Inferior parietal cortex (tissue), 1 donor: Measurements from ENCODE around the gene SLC39A10.
"Not testable (repeated sequence)": the region's sequence is repeated elsewhere in the genome, so short reads cannot be mapped to it uniquely, and the experiment has no call there.

ENCODE experiments used
- DNase-seq: peaks from one replicate; pipeline ENCODE4 v3.0.0-alpha.2; 2016; ENCODE audit errors: extremely low spot score

SLC39A10 gene

DNA sequence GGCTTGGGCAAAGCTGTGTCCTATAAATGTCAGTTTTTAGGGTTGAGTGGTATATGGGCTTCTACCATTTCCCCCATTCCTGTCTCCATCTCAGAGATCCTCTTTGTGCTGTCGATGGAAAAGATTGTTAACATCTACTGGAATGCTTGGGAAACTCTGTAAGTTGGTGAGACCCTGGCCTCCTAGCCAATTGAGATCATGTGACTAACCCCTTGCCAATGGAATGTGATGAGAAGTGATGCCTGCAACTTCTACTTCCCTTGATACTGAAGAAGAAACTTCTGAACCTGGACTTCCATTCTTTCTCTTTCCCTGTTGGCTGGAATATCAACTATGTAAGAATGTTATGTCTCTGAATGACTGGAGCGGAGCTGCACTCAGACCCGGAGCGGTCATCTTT is 14.5 kb downstream of the SLC39A10 start:
- DNase-seq, result no peak

DNA sequence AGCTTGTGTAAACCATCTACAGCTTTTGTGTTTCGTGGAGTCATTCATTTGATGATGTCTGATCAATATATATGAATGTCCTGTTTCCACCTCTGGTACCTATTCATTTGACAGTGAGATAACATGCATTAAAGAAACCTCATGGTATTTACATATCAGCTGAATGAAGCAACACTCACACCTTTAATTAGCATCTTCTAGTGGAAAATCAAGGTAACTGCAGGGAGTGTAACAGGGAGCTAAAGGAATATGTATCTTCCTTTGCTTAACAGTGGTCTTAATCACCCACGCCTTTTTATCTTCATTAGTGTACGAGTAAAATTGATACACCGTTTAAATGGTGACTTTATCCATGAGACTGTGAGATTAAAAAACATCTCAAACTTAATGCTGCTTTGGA is 15.6 kb downstream of the SLC39A10 start:
- no peak for DNase-seq

DNA sequence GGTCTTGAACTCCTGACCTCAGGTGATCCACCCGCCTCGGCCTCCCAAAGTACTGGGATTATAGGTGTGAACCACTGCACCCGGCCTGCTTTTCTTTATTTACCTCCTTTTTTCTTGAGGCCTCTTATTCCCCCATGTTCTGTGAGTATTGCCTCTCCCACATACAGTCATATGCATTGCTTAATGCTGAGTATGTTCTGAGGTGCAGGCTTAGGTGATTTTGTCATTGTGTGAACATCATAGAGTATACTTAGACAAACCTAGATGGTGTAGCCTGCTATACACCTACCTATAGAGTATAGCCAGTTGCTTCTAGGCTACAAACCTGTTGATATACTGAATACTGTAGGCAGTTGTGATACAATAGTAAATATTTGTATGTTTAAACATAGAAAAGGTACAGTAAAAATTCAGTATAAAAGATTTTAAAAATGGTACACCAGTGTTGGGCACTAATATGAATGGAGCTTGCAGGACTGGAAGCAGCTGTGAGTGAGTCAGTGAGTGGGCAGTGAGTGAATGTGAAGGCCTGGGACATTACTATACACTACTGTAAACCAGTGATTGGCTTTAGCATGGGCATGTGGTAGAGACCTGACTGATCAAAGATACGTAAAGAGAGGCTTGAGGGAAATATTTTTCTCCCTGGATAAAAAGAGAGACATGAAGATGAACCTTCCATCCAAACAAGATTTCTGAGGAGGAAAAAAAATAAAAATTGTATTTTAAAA is 17.6 kb downstream of the SLC39A10 start:
- no peak for DNase-seq

DNA sequence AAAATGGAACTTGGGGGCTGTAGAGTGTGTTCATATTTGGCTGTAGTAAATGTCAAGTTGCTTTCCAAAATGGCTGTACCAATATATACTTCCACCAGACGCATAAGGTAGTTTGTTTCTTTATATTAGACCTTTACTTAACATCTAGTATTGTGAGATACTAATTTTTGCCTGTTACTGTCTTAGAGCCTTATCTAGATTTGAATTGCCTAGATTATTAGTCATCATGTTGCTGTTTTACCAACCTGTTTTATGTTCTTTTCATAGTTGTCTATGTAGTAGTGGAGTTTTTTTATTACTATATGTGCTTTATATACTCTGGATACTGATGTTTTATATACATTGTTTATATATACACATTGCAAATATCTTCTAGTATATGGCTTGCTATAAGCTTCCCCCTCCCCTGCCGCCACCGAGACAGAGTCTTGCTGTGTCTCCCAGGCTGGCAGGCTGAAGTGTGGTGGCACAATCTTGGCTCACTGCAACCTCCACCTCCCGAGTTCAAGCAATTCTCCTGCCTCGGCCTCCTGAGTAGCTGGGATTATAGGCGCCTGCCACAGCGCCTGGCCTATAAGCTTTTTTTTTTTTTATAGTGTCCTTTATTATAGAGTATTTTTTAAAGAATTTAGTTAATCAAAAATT is 18.9 kb downstream of the SLC39A10 start:
- DNase-seq, result no peak

DNA sequence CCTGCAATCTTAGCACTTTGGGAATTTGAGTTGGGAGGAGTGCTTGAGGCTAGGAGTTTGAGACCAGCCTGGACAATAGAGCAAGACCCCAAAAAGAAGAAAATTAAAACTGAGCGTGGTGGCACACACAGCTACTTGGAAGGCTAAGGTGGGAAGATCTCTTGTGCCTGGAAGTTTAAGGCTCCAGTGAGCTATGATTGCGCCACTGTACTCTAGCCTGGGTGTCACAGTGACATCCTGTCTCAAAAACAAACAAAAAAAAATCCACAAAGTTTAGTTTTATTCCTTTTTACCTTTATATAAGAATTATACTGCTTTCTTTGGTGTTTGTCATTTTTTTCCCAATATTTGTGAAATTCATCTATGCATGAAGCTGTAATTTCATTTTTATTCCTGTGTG is 20.3 kb downstream of the SLC39A10 start:
- no peak for DNase-seq

DNA sequence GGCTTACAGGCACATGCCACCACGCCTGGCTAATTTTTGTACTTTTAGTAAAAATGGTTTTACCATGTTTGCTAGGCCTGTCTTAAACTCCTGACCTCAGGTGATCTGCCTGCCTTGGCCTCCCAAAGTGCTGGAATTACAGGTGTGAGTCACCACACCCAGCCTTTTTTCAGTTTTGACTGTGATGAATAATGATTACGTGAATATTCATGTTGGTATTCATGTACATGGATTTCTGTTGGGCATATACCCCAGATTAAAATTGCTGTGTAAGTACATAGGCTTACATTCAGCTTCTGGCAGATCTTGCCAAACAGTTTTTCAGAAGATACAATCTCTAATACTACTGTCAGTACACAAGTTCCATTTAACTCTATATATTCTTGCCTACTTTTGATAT is 20.9 kb downstream of the SLC39A10 start:
- no peak for DNase-seq

DNA sequence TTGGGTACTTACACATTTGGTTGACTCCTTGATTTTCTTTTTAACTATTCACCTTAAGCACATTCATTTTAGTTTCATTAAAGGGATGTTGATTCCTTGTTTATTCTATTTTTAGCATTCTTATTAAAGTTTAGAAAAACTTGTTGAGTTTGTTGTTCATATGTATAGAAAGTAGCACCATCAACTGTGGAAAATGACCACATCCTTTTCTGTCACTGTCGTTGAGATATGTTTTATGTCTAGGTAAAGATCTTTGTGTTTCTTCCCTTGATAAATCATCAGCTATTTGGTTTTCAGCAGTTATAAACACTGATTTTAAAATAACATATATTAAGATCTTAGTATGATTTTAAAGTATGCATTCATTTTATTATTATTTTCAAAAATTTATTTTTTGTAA is 25.1 kb downstream of the SLC39A10 start:
- DNase-seq, result no peak

DNA sequence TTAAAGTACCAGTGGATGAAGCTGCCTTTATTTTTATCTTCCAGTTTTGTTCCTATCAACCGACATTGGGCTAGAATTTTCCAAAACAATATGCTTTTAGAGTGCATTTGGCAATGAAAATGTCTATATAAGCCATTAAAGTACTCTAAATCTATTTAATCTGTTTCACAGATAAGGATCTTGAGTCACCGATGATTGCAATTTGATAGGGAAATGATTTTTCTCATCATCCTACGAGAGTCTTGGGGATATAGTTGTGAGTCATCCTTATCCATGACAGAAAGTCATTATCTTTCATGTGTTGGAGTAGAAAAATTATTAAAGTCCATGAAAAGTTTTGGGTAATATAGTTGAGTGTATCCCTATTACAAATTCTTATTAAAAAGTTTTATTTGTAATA is 26.1 kb downstream of the SLC39A10 start:
- no peak for DNase-seq

DNA sequence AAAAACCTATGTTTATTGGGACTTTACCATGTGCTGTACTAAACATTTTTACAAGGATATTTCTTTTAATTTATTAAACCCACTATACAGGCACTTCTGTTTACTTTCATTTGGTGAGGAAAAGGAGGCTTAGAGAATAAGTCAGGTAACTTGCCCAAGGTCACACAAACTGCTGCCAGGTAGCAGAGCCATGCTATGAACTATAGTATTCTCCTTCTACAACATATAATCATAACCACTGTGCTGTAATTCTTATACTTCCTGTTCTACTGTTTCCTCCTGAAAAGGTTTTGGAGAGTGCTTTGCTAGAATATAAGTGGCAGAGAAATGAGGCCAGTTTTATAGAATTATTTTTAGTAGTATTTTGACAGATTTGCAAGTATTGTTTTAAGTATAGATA is 29.5 kb downstream of the SLC39A10 start:
- no peak for DNase-seq

DNA sequence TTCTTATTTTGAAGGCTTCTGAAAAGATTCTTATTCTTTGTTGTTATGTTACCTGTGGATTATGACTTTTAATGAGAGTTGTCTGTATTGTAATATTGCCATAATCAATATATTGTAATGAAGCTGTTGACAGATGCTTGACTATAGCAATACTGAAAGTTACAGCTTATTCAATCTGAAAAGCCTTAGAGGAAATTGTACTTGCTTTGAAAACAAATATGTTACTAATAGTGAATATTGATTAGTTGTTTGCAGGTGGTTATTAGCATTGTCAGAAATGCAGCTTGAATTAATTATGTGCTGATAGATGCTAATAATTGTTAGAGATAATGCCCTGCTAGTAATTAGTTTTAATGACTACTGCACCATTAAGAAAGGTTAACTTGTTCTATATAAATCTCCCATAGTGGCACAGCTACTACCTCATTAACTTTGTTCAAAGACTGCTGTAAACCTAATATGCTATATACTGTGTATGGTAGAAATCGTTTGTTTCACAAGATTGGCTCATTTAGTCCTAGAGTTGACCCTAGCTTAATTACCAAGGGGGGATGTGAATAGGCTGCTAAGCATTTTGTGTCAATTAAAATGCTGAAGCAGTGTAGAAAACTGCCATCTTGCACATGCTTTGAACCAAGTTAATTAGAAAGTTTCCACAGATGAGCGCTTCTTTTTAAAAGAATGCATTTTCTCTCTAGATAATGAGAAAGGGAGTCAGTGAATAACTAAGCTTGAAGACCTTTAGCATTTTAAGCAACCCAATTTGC is 30.5 kb downstream of the SLC39A10 start:
- no peak for DNase-seq

DNA sequence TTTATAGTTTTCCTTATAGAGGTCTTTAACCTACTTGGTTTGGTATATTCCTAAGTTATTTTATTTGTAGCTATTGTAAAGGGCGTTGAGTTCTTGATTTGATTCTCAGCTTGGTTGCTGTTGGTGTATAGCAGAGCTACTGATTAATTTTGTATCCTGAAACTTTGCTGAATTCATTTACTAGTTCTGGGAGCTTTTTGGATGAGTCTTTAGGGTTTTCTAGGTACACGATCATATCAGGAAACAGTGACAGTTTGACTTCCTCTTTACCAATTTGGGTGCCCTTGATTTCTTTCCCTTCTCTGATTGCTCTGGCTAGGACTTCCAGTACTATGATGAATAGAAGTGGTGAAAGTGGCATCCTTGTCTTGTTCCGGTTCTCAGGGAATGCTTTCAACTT is 35.5 kb downstream of the SLC39A10 start:
- not testable (repeated sequence) for DNase-seq

DNA sequence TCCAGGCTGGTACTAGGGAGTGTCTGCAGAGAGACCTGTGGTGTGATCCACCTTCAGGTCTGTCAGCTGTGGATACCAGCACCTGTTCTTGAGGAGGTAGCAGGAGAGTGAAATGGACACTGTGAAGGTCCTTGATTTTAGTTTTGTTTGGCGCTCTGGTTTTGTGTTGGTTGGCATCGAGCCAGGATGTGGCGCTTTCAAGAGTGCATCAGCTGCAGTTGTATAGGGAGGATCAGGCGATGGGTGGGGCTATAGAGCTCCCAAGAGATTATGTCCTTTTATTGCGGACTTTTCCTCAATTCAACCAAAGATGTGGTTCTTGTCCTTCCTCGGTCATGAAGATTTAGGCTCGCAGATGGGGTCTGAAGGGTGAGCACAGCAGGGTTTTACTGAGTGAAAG is 37.5 kb downstream of the SLC39A10 start:
- no peak for DNase-seq

DNA sequence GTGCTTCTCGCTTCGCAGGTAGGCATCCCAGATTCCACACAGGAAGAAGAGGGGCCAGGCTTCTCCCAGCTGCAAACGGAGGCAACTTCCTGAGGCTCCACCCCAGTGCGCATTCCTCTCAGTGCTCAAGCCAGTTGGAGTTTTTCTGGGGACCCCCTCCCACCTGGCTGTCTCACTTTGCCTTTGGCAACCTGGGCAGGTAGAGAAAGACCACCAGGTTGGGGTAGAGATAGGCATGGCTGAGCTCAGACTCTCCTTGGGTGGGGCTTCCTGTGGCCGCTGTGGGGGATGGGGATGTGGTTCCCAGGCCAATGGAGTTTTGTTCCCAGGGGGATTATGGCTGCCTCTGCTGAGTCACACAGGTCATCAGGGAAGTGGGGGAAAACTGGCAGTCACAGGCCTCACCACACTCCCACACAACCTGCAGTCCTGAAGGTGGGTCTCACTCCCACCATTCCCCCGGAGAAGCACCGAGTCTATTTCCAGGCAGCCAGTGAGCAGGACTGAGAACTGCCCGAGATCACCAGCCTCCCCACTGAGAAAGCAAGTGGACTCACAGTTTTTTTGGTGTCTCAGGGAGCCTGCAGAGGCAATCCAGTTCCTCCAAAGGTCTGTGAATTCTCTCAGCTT is 38.1 kb downstream of the SLC39A10 start:
- no peak for DNase-seq

DNA sequence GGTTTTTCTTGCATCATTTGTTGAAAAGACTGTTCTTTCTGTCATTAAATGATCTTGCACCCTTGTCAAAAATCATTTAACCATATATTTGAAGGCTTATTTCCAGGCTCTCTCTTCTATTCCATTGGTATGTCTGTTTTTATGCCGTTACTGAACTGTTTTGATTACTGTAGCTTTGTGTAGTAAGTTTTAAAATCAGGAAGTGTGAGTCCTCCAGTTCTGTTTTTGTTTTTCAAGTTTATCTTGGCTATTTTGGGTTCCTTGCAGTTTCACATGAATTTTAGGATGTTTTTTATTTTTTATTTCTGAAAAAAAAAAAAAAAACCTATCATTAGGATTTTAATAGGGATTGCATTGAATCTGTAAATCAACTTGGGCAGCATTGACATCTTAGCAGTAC is 39.0 kb downstream of the SLC39A10 start:
- no peak for DNase-seq

DNA sequence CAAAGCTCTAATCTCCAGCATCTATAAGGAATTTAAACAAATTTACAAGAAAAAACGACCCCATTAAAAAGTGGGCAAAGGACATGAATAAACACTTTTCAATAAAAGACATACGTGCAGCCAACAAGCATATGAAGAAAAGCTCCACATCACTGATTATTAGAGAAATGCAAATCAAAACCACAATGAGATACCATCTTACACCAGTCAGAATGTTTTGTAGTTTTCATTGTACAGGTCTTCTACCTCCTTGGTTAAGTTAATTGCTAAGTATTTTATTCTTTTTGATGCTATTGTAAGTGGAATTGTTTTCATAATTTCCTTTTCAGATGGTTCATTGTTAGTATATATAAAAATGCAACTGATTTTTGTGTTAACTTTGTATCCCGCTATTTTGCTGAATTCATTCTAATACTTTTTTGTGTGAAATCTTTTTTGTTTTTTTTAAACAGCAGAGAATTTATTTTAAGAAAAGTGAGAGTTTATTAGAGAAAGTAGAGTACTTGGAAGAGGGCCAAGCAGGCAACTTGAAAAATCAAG is 40.7 kb downstream of the SLC39A10 start:
- no peak for DNase-seq

DNA sequence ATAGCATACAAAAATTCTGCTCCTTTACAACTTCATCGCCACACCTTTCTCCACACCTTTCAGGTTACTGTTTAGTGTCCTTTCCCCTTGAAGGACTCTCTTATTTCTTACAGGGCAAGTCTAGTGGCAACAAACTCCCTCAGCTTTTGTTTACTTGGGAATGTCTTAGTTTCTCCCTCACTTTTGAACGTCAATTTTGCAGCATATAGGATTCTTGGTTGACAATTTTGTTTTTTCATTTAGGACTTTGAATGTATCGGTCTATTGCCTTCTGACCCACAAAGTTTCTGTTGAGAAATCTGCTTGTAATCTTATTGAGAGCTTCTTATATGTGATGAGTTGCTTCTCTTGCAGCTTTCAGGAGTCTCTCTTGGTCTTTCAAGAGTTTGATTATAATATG is 43.5 kb downstream of the SLC39A10 start:
- DNase-seq, result no peak

DNA sequence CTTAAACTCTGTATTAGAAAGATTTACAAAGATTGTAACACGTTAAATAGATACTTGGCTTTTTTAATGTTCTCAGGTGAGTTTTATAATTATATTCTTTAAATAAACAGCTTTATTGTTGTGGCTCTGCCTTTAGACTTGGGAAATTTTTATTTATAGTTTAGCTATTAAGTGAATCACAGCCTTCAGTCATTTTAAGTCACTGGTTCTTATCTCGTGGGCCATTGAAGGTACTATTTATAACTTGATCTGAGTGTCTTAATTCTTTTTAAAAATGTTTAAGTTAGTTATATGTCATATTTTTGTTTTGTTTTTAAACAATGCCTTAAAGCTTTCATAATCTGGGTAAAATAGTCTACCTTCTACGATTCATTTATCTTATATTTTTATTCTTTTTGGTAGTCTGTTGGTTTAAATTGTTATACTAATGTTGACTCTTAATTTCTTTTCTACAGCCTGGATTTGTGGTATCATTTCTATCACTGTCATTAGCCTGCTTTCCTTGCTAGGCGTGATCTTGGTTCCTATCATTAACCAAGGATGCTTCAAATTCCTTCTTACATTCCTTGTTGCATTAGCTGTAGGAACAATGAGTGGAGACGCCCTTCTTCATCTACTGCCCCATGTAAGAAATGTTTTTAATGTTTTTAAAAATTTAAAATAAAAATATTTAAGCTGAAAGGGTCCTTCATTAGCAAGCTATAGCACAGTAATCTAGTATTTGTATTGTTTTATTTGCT is 49.3 kb downstream of the SLC39A10 start:
- no peak for DNase-seq

DNA sequence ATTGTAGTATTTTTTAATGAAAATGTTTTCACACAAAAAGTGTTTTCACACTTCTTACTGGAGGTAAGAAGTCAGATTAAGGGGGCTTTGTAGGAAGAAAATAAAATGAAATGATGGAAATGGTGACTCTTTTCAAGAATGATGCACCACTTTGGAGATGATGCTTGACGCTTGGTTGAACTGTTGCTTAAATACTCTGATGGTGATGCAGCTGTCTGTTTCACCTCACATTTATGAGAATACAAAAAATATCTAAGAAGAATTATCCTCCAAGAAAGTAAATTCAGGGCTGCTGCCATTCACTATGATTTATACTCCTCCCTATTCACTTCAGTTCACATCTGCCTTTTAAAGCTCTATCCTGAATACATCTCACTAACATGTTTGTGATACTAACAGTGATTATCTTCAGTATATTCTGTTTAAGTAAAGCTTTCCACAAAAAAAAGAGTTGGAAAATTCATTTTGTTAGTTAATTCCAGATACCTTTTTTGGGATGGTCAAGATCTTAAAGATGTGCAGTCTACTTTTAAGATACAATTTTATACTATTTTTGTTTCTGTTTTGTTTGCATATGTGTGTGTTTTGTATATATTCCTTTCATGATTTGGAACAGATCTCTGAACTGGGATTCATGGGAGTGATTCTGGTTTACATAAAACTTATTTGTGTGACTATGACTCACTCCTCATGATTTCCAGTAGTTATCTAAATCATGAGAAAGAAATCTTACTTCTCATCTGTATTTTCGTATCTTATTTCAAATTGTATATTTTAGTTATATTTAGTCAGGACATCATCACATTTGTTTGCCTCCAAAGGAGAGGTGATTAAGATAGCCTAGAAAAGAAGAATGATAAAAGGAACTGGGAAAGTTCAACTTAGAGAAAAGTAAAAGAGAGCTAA is 53.1 kb downstream of the SLC39A10 start:
- DNase-seq, result no peak

DNA sequence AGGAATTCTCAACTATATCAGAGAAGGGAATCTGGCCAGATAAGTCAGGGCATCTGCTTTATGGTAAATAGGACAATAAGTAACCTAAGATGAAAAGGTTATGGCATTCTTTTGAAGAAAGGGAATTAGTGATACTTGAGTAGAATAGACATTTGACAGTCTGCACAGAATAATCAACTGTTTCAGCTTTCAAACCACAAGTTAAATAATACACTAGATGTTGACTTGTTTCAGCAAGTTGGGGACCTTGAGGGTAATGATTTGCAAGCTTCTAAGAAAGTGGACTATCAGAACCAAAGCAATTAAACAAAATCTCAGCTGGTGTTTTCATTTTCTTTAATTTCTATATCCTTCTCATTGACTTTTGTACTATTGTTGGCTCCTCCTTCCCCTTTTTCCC is 54.5 kb downstream of the SLC39A10 start:
- DNase-seq, result no peak

DNA sequence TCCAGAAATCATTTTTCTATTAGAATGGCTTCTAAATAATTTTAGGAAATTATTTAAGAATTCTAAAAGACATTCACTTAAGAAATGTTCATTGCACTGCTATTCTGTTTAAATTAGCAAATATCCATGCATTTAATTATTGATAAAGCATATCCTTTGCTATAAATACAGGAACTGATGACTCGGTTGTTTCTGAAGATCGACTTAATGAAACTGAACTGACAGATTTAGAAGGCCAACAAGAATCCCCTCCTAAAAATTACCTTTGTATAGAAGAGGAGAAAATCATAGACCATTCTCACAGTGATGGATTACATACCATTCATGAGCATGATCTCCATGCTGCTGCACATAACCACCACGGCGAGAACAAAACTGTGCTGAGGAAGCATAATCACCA is 59.4 kb downstream of the SLC39A10 start:
- DNase-seq, result no peak
